NCI-H82 (cell line): Measurements from ENCODE around the gene HIPK2.

Experiments used
- DNase-seq: peaks from one replicate; lab custom pipeline; 2025; lab: John Stamatoyannopoulos, UW

The HIPK2 gene

GRCh38 chr7:139538881-139539635, 238.7 kb downstream of the HIPK2 start:
- no peak for DNase-seq

- no peak for DNase-seq
Observed at GRCh38 chr7:139536152-139536551, 241.6 kb downstream of the HIPK2 start.

GRCh38 chr7:139534966-139535651, 242.7 kb downstream of the HIPK2 start:
- no peak for DNase-seq

- DNase-seq, result no peak
Observed at GRCh38 chr7:139534096-139534495, 243.7 kb downstream of the HIPK2 start.

GRCh38 chr7:139532636-139533155, 245.1 kb downstream of the HIPK2 start:
- no peak for DNase-seq

GRCh38 chr7:139531094-139531493, 246.7 kb downstream of the HIPK2 start:
- no peak for DNase-seq

GRCh38 chr7:139526578-139527544, 250.9 kb downstream of the HIPK2 start:
- no peak for DNase-seq

- no peak for DNase-seq
Observed at GRCh38 chr7:139525750-139526149, 252.0 kb downstream of the HIPK2 start.

- no peak for DNase-seq
Observed at GRCh38 chr7:139525239-139525638, 252.6 kb downstream of the HIPK2 start.

- no peak for DNase-seq
Observed at GRCh38 chr7:139523968-139524815, 253.6 kb downstream of the HIPK2 start.

GRCh38 chr7:139523199-139523941, 254.4 kb downstream of the HIPK2 start, which contains the start of gene CLEC2L:
Gene CLEC2L, plus strand, starts transcription at chr7:139523685. Its CDS starts 243 bp downstream, at chr7:139523928.
- peak; percentile 56 for DNase-seq

GRCh38 chr7:139522830-139523198, 255.0 kb downstream of the HIPK2 start:
- DNase-seq, result no peak

- no peak for DNase-seq
Observed at GRCh38 chr7:139521439-139521838, 256.4 kb downstream of the HIPK2 start.

GRCh38 chr7:139515266-139515665, 262.5 kb downstream of the HIPK2 start:
- no peak for DNase-seq
